ENCODE data around the gene GOLGA6A. TPM values are rescaled to one million over a fixed set of nuclear protein-coding genes. Genes with fewer than 3 reads are reported as not detected.
"Not testable (repeated sequence)": the region's sequence is repeated elsewhere in the genome, so short reads cannot be mapped to it uniquely, and the experiment has no call there.

The GOLGA6A gene
- total RNA-seq, 2 experiments from 2014 or later: 0.63 to 0.76 TPM

DNA sequence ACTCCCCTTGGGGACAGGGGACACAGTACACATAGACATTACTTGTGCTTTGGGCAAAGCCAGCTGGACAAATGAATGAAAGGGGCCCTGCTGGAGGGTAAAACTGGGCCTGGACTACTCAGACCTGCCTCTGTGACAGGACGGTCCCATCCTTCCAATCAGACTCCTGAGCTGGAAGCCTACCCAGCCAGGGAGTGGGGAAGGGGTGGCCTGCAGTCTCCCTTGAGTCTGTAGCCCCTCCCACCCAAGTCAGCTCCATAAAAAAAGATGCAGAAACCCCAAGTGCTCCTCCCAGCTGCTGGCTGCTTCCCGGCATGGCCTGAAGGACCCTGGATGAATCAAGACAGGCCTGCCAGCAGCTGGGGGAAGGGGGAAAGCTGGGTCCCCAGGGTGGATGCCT lies 12.2 kb upstream of the GOLGA6A start:
- H3K9me2 ChIP-seq (ENCODE audit: insufficient read depth, low read length); H3K79me2 ChIP-seq (ENCODE audit: insufficient read depth, low read depth, low read length); CTCF ChIA-PET (ENCODE audit: unreplicated experiment); POLR2A ChIA-PET; BruUV-seq (replicated peaks); H3K4me2 ChIP-seq (ENCODE audit: low read length); H4K20me1 ChIP-seq (ENCODE audit: insufficient read depth, low read length); DNase-seq (ENCODE audit: low spot score); H3K4me3 ChIP-seq (ENCODE audit: low read depth, low read length, poor library complexity, severe bottlenecking); H2AFZ ChIP-seq (ENCODE audit: low read length); H3K4me1 ChIP-seq (ENCODE audit: insufficient read depth, low read length, poor library complexity, severe bottlenecking); H3K36me3 ChIP-seq (ENCODE audit: insufficient read depth, low read length); H3K9me3 ChIP-seq (ENCODE audit: low read length); intact Hi-C loops (cut with micrococcal nuclease; ENCODE audit: unreplicated experiment); H3K27ac ChIP-seq (ENCODE audit: low read depth, low read length, poor library complexity, severe bottlenecking): not testable (repeated sequence)

DNA sequence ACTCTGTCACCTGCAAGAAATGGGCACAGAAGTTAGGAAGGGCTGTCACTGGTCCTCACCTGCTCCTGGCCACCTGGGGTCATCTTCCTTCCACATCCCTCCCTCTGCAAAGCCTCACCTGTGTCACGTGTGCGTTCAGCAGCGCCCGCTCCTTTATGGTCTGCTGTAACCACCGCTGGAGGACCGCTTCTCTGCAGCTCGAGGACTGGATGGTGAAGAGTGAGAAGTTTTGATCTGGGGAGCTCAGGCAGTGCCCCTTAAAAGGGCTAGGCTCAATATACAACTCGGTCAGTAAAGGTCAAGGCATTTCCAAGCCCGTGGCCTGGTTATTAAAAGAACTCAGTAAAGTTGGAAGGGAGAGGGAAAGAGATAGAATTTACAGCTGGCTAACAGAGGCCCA lies 6.6 kb downstream of the GOLGA6A start:
- intact Hi-C loops (cut with micrococcal nuclease; ENCODE audit: unreplicated experiment); H3K9me2 ChIP-seq (ENCODE audit: insufficient read depth, low read length); BruUV-seq (replicated peaks); H4K20me1 ChIP-seq (ENCODE audit: insufficient read depth, low read length); CTCF ChIA-PET (ENCODE audit: unreplicated experiment); DNase-seq (ENCODE audit: low spot score); H3K4me2 ChIP-seq (ENCODE audit: low read length); H3K4me1 ChIP-seq (ENCODE audit: insufficient read depth, low read length, poor library complexity, severe bottlenecking); H3K4me3 ChIP-seq (ENCODE audit: low read depth, low read length, poor library complexity, severe bottlenecking); POLR2A ChIA-PET; H3K36me3 ChIP-seq (ENCODE audit: insufficient read depth, low read length); H3K9me3 ChIP-seq (ENCODE audit: low read length); H3K27ac ChIP-seq (ENCODE audit: low read depth, low read length, poor library complexity, severe bottlenecking); H2AFZ ChIP-seq (ENCODE audit: low read length); H3K79me2 ChIP-seq (ENCODE audit: insufficient read depth, low read depth, low read length): not testable (repeated sequence)

DNA sequence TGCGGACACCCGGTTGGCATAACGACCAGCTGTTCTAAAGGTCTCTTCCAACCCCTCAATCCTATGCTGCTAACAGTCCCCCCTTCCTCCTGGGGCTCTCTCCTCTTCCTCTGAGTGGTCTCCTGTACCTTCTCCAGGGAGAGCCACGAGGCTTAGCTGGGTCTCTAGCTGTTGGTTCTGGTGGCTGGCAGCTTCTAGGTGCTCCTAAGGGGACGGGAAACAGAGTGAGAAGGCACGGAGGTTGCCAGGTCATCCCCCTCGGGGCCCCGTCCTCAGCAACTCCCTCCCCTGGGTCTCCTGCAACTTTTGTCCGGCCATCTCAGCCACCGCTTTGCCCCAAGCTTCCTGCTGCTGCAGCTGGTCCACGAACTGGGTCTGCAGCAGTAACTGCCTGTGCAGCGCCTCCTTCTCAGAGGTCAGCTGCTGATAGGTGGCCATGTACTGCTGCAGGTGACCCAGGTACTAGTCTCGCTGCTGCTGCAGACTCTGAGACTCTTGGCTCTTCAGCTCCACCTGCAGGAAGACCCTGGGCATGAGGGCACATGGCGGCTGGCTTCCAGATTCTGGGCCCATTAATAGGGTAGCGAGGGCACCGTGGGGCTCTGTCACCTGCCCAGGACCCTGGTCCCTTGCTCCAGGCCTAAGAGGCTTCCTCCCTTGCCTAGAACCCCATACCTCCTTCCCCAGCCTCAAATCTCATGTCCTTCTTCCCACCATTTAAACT lies 9.6 kb downstream of the GOLGA6A start:
- H3K4me1 ChIP-seq (ENCODE audit: insufficient read depth, low read length, poor library complexity, severe bottlenecking); H3K79me2 ChIP-seq (ENCODE audit: insufficient read depth, low read depth, low read length); H4K20me1 ChIP-seq (ENCODE audit: insufficient read depth, low read length); BruUV-seq (replicated peaks); H3K27ac ChIP-seq (ENCODE audit: low read depth, low read length, poor library complexity, severe bottlenecking); H2AFZ ChIP-seq (ENCODE audit: low read length); CTCF ChIA-PET (ENCODE audit: unreplicated experiment); DNase-seq (ENCODE audit: low spot score); H3K9me3 ChIP-seq (ENCODE audit: low read length); intact Hi-C loops (cut with micrococcal nuclease; ENCODE audit: unreplicated experiment); H3K4me2 ChIP-seq (ENCODE audit: low read length); H3K4me3 ChIP-seq (ENCODE audit: low read depth, low read length, poor library complexity, severe bottlenecking); H3K36me3 ChIP-seq (ENCODE audit: insufficient read depth, low read length); POLR2A ChIA-PET; H3K9me2 ChIP-seq (ENCODE audit: insufficient read depth, low read length): not testable (repeated sequence)
- TF ChIP-seq, protein P1, sequence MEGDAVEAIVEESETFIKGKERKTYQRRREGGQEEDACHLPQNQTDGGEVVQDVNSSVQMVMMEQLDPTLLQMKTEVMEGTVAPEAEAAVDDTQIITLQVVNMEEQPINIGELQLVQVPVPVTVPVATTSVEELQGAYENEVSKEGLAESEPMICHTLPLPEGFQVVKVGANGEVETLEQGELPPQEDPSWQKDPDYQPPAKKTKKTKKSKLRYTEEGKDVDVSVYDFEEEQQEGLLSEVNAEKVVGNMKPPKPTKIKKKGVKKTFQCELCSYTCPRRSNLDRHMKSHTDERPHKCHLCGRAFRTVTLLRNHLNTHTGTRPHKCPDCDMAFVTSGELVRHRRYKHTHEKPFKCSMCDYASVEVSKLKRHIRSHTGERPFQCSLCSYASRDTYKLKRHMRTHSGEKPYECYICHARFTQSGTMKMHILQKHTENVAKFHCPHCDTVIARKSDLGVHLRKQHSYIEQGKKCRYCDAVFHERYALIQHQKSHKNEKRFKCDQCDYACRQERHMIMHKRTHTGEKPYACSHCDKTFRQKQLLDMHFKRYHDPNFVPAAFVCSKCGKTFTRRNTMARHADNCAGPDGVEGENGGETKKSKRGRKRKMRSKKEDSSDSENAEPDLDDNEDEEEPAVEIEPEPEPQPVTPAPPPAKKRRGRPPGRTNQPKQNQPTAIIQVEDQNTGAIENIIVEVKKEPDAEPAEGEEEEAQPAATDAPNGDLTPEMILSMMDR (conservative IDR thresholded peaks at IDR 0.05; ENCODE audit: low read length): peak; percentile 23; the same call in 1 of the 2 replicates

DNA sequence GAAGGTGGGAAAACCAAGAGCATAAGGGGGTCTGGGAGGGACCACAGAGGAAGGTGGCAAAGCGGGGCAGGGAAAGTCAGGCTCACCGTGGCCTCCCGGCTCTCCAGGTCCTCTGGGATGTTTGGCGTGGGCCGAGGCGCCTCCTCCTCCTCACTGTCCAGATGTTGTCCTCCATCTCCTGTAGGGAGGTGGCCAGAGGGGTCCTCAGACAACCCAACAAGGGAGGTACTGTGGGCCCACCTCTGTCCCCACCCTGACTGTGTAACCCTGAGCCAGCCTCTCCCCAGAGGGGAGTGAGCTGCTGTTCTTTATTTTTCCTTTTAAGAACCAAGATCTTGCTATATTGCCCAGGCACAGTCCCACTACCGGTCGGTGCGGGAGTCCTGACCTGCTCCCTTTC lies 10.2 kb downstream of the GOLGA6A start:
- H3K27ac ChIP-seq (ENCODE audit: low read depth, low read length, poor library complexity, severe bottlenecking); DNase-seq (ENCODE audit: low spot score); H3K9me3 ChIP-seq (ENCODE audit: low read length); CTCF ChIA-PET (ENCODE audit: unreplicated experiment); BruUV-seq (replicated peaks); POLR2A ChIA-PET; H3K9me2 ChIP-seq (ENCODE audit: insufficient read depth, low read length); intact Hi-C loops (cut with micrococcal nuclease; ENCODE audit: unreplicated experiment); H3K4me3 ChIP-seq (ENCODE audit: low read depth, low read length, poor library complexity, severe bottlenecking); H3K36me3 ChIP-seq (ENCODE audit: insufficient read depth, low read length); H3K4me1 ChIP-seq (ENCODE audit: insufficient read depth, low read length, poor library complexity, severe bottlenecking); H3K4me2 ChIP-seq (ENCODE audit: low read length); H3K79me2 ChIP-seq (ENCODE audit: insufficient read depth, low read depth, low read length); H4K20me1 ChIP-seq (ENCODE audit: insufficient read depth, low read length); H2AFZ ChIP-seq (ENCODE audit: low read length): not testable (repeated sequence)

DNA sequence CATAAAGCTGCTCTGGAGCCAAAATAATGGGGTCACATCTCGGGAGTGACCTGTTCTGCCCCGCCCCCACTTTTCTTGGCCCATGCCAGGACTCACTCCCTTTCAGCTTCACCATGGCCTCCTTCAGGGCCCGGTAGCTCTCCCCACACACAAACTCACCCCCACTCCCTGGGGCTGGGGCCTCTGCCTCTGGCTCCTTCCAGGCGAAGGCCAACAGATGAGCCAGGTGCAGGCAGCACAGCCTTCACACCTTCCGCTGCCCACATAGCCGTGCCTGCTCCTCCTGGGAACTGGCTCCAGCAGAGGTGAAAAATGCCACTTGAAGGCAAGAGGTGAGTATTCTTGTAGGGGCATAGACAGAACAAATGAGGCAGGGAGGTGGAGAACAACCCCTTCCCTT lies 10.7 kb downstream of the GOLGA6A start:
- H4K20me1 ChIP-seq (ENCODE audit: insufficient read depth, low read length); H3K4me3 ChIP-seq (ENCODE audit: low read depth, low read length, poor library complexity, severe bottlenecking); DNase-seq (ENCODE audit: low spot score); H2AFZ ChIP-seq (ENCODE audit: low read length); H3K79me2 ChIP-seq (ENCODE audit: insufficient read depth, low read depth, low read length); H3K9me3 ChIP-seq (ENCODE audit: low read length); H3K9me2 ChIP-seq (ENCODE audit: insufficient read depth, low read length); H3K4me1 ChIP-seq (ENCODE audit: insufficient read depth, low read length, poor library complexity, severe bottlenecking); intact Hi-C loops (cut with micrococcal nuclease; ENCODE audit: unreplicated experiment); BruUV-seq (replicated peaks); POLR2A ChIA-PET; H3K27ac ChIP-seq (ENCODE audit: low read depth, low read length, poor library complexity, severe bottlenecking); H3K4me2 ChIP-seq (ENCODE audit: low read length); H3K36me3 ChIP-seq (ENCODE audit: insufficient read depth, low read length); CTCF ChIA-PET (ENCODE audit: unreplicated experiment): not testable (repeated sequence)

All from OCI-LY7 (cell line).